HuH-7.5 (cell line): ENCODE measurements around the gene KRTCAP3.

Experiments
- DNase-seq: peaks from one replicate; pipeline ENCODE4 v3.0.0; 2011; ENCODE audit warnings: low spot score

KRTCAP3 gene

GRCh38 chr2:27441226-27441926 lies 805 bp upstream of the KRTCAP3 start:
- DNase-seq: no peak

GRCh38 chr2:27442920-27443282 lies 720 bp downstream of the KRTCAP3 start:
- no peak for DNase-seq

- DNase-seq: no peak
These were observed 3.0 kb downstream of the KRTCAP3 start for GRCh38 chr2:27445155-27445554.

- no peak for DNase-seq
These were observed 3.4 kb downstream of the KRTCAP3 start for GRCh38 chr2:27445615-27446014.

GRCh38 chr2:27446057-27446456 lies 3.9 kb downstream of the KRTCAP3 start:
- DNase-seq: no peak

GRCh38 chr2:27448381-27448780 lies 6.2 kb downstream of the KRTCAP3 start:
- DNase-seq: no peak

GRCh38 chr2:27451095-27451494 lies 8.9 kb downstream of the KRTCAP3 start:
- no peak for DNase-seq

GRCh38 chr2:27453968-27454367 lies 11.8 kb downstream of the KRTCAP3 start:
- DNase-seq: no peak

- no peak for DNase-seq
These were observed 18.9 kb downstream of the KRTCAP3 start for GRCh38 chr2:27461118-27461517.

GRCh38 chr2:27464443-27464842 lies 22.3 kb downstream of the KRTCAP3 start:
- DNase-seq: no peak

- DNase-seq: no peak
These were observed 29.8 kb downstream of the KRTCAP3 start for GRCh38 chr2:27471961-27472360.

GRCh38 chr2:27485496-27485895 lies 43.3 kb downstream of the KRTCAP3 start:
- no peak for DNase-seq

GRCh38 chr2:27489118-27489497 lies 46.9 kb downstream of the KRTCAP3 start:
- no peak for DNase-seq

GRCh38 chr2:27489498-27490397 lies 47.6 kb downstream of the KRTCAP3 start, which contains the start of gene IFT172:
TSS of gene IFT172 (minus strand) at chr2:27489743. CDS start at chr2:27489653, 90 bp downstream.
- peak; percentile 93 for DNase-seq

GRCh38 chr2:27492557-27492956 lies 50.4 kb downstream of the KRTCAP3 start:
- DNase-seq: no peak

- DNase-seq: no peak
These were observed 51.7 kb downstream of the KRTCAP3 start for GRCh38 chr2:27493948-27494283.
